ENCODE results near the gene MAGEA1.

DNA sequence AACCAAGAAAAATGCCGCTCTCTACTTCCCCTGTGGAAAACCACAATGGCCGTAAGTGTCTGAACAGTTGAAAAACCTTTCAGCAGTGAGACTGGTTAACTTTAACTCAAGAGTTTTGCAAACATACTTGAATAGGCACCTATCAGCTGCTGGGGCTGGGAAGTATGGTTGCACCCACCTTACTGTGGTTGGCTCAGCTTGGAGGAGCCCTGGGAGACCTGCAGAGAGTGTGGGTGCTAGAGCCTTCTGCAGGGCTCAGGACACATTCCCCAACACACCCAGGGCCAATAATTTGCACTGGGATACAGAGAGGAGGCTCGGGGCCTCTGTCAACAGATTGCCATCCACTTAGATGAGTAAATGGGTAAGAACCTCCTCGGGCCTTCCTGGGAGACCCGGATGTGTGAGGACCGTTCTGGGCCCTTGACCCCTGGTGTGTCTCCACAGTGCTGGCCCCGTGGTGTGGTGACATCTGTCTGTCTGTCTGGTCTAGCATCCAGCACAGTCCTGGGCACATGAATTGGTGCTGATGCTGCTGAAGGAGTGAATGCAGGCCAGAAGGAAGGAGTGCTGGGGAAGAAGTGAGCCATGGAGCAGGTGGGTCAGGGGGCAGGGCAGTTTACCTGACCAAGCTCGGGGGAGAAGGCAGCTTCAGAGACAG lies 46.5 kb downstream of the MAGEA1 start:
- TF ChIP-seq, protein P1, sequence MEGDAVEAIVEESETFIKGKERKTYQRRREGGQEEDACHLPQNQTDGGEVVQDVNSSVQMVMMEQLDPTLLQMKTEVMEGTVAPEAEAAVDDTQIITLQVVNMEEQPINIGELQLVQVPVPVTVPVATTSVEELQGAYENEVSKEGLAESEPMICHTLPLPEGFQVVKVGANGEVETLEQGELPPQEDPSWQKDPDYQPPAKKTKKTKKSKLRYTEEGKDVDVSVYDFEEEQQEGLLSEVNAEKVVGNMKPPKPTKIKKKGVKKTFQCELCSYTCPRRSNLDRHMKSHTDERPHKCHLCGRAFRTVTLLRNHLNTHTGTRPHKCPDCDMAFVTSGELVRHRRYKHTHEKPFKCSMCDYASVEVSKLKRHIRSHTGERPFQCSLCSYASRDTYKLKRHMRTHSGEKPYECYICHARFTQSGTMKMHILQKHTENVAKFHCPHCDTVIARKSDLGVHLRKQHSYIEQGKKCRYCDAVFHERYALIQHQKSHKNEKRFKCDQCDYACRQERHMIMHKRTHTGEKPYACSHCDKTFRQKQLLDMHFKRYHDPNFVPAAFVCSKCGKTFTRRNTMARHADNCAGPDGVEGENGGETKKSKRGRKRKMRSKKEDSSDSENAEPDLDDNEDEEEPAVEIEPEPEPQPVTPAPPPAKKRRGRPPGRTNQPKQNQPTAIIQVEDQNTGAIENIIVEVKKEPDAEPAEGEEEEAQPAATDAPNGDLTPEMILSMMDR (IDR thresholded peaks at IDR 0.05): no peak
- TF ChIP-seq POLR2A (IDR thresholded peaks at IDR 0.05): no peak
